DMS153 treated with DMSO at 0.1 percent for 48 hours (cell line): Measurements from ENCODE around the gene HAPLN2.

Experiments used
- DNase-seq: peaks from one replicate; lab custom pipeline; 2025; ENCODE audit not compliant: unreplicated experiment; lab: John Stamatoyannopoulos, UW

HAPLN2 gene

GRCh38 chr1:156659988-156660751, 41.0 kb downstream of the HAPLN2 start:
- peak; percentile 98 for DNase-seq

GRCh38 chr1:156660752-156661112, 41.5 kb downstream of the HAPLN2 start:
- DNase-seq: no peak

- no peak for DNase-seq
Observed at GRCh38 chr1:156662005-156662799, 43.0 kb downstream of the HAPLN2 start.

- DNase-seq: no peak
Observed at GRCh38 chr1:156662800-156663055, 43.5 kb downstream of the HAPLN2 start.

- DNase-seq: no peak
Observed at GRCh38 chr1:156663178-156663577, 44.0 kb downstream of the HAPLN2 start.

GRCh38 chr1:156664046-156664766, 45.0 kb downstream of the HAPLN2 start:
- DNase-seq: no peak

GRCh38 chr1:156664767-156665411, 45.7 kb downstream of the HAPLN2 start:
- no peak for DNase-seq

- no peak for DNase-seq
Observed at GRCh38 chr1:156665539-156665938, 46.3 kb downstream of the HAPLN2 start.

GRCh38 chr1:156666862-156667609, 47.8 kb downstream of the HAPLN2 start:
- DNase-seq: no peak

GRCh38 chr1:156667610-156667967, 48.4 kb downstream of the HAPLN2 start:
- DNase-seq: no peak

GRCh38 chr1:156667968-156668709, 48.9 kb downstream of the HAPLN2 start:
- DNase-seq: no peak

GRCh38 chr1:156668801-156669637, 49.8 kb downstream of the HAPLN2 start:
- no peak for DNase-seq

GRCh38 chr1:156669794-156670193, 50.6 kb downstream of the HAPLN2 start:
- no peak for DNase-seq

- DNase-seq: no peak
Observed at GRCh38 chr1:156670359-156670758, 51.1 kb downstream of the HAPLN2 start.

- DNase-seq: no peak
Observed at GRCh38 chr1:156670791-156671190, 51.6 kb downstream of the HAPLN2 start.

- DNase-seq: no peak
Observed at GRCh38 chr1:156671804-156672203, 52.6 kb downstream of the HAPLN2 start.

- no peak for DNase-seq
Observed at GRCh38 chr1:156673387-156674121, 54.3 kb downstream of the HAPLN2 start.
